A549 (cell line): ENCODE data around the gene JAZF1. TPM values are rescaled to one million over a fixed set of nuclear protein-coding genes. Genes with fewer than 3 reads are reported as not detected.

Source experiments
- ATAC-seq, 2 experiments: fragments of 200-7000 bp in 1 of 2; fragments of >200 bp in 1 of 2; cut with Nextera tagmentation in 1 of 2; cut with Tn5 transposase in 1 of 2; 3 replicates each; pipeline versions ENCODE4 v1.8.0 to v1.9.1; 2018 to 2020; ENCODE audit warnings: mild to moderate bottlenecking in 1 of 2, moderate library complexity in 1 of 2
- CTCF ChIA-PET: fragments of 300-600 bp; sonication (Branson Sonifier 250); formaldehyde crosslinking; extraction: SDS; loops from one replicate; lab custom pipeline; 2021; ENCODE audit warnings: antibody characterized with exemption, inconsistent platforms; lab: Yijun Ruan, JAX
- POLR2A ChIA-PET: fragments of 350-600 bp; formaldehyde crosslinking; extraction: SDS; loops from one replicate; lab custom pipeline; 2021; ENCODE audit warnings: antibody characterized with exemption, inconsistent platforms; lab: Yijun Ruan, JAX
- DNase-seq, 2 experiments: peaks; one replicate each; pipeline versions ENCODE4 v3.0.0 to v3.0.0-alpha.2; 2011 to 2016; ENCODE audit warnings: low read depth in 1 of 2, low spot score in 1 of 2
- FAIRE-seq: peaks from 2 replicates; lab custom pipeline; 2011; peaks lifted over from hg19 to GRCh38; lab: Jason Lieb, UNC
- H3K27ac ChIP-seq, 2 experiments: fragments of >200 bp; sonication (Bioruptor Twin); formaldehyde crosslinking; 3 replicates each; pipeline ENCODE4 v1.5.1; 2016 to 2017
- H3K4me1 ChIP-seq: fragments of >200 bp; sonication (Bioruptor Twin); formaldehyde crosslinking; 3 replicates; pipeline ENCODE4 v1.6.1; 2016
- H3K4me2 ChIP-seq: fragments of >200 bp; sonication (Bioruptor Twin); formaldehyde crosslinking; 3 replicates; pipeline ENCODE4 v1.6.1; 2016
- H3K4me3 ChIP-seq: fragments of >200 bp; sonication (Bioruptor Twin); formaldehyde crosslinking; 3 replicates; pipeline ENCODE4 v1.5.1; 2016
- H3K9me3 ChIP-seq: fragments of >200 bp; sonication (Bioruptor Twin); formaldehyde crosslinking; 3 replicates; pipeline ENCODE4 v1.6.1; 2016
- BCL3 ChIP-seq: fragments of >200 bp; sonication (Bioruptor Twin); formaldehyde crosslinking; IDR thresholded peaks from 3 replicates; pipeline ENCODE4 v1.6.1; 2016
- CBX2 ChIP-seq: fragments of 200-600 bp; sonication (generic); IDR thresholded peaks from 2 replicates; pipeline ENCODE4 v1.6.1; 2016; ENCODE audit warnings: low read depth, mild to moderate bottlenecking, borderline replicate concordance
- CBX8 ChIP-seq: fragments of 200-600 bp; sonication (generic); IDR thresholded peaks from 2 replicates; pipeline ENCODE4 v1.6.1; 2016
- CEBPB ChIP-seq, 2 experiments: fragments of >200 bp in 1 of 2; sonication (Bioruptor Twin) in 1 of 2; formaldehyde crosslinking in 1 of 2; IDR thresholded peaks; 2 replicates each; pipeline ENCODE4 v1.6.1; 2012 to 2016
- CHD2 ChIP-seq: fragments of 150-350 bp; IDR thresholded peaks from 2 replicates; pipeline ENCODE4 v1.6.1; 2014; ENCODE audit warnings: low read length; ENCODE audit not compliant: partially characterized antibody
- E2F6 ChIP-seq: IDR thresholded peaks from 2 replicates; pipeline ENCODE4 v1.6.1; 2012; ENCODE audit warnings: low read depth, borderline replicate concordance
- ELK1 ChIP-seq: fragments of 150-350 bp; IDR thresholded peaks from 2 replicates; pipeline ENCODE4 v1.6.1; 2014; ENCODE audit warnings: low read depth, mild to moderate bottlenecking, low read length
- EP300 ChIP-seq, 2 experiments: fragments of >200 bp; sonication (Bioruptor Twin); formaldehyde crosslinking; IDR thresholded peaks; 2 replicates in 1 of 2; 3 replicates in 1 of 2; pipeline ENCODE4 v1.6.1; 2016 to 2017
- ESRRA ChIP-seq: fragments of 150-350 bp; IDR thresholded peaks from 2 replicates; pipeline ENCODE4 v1.6.1; 2014; ENCODE audit warnings: mild to moderate bottlenecking, low read length, borderline replicate concordance
- FOSL2 ChIP-seq, 2 experiments: fragments of 450-650 bp in 1 of 2; fragments of >200 bp in 1 of 2; sonication (Bioruptor Twin) in 1 of 2; formaldehyde crosslinking; IDR thresholded peaks; 2 replicates each; pipeline versions ENCODE4 v1.5.0 to v1.6.1; 2016 to 2020; ENCODE audit warnings: mild to moderate bottlenecking in 1 of 2, moderate library complexity in 1 of 2
- FOXS1 ChIP-seq: fragments of 250-450 bp; sonication (Bioruptor Pico); IDR thresholded peaks from 2 replicates; pipeline ENCODE4 v1.5.0; 2020; ENCODE audit warnings: mild to moderate bottlenecking, moderate library complexity
- HES2 ChIP-seq: fragments of >200 bp; sonication (Bioruptor Twin); formaldehyde crosslinking; IDR thresholded peaks from 2 replicates; pipeline ENCODE4 v1.6.1; 2016
- HMGXB4 ChIP-seq: fragments of 250-450 bp; sonication (Bioruptor Pico); IDR thresholded peaks from 2 replicates; pipeline ENCODE4 v1.5.0; 2021; ENCODE audit warnings: mild to moderate bottlenecking, moderate library complexity, borderline replicate concordance
- JUN ChIP-seq, 2 experiments: fragments of >200 bp; sonication (Bioruptor Twin); formaldehyde crosslinking; IDR thresholded peaks; 2 replicates in 1 of 2; 3 replicates in 1 of 2; pipeline ENCODE4 v1.6.1; 2016 to 2017
- JUNB ChIP-seq: fragments of >200 bp; sonication (Bioruptor Twin); formaldehyde crosslinking; IDR thresholded peaks from 2 replicates; pipeline ENCODE4 v1.6.1; 2016
- KDM1A ChIP-seq: fragments of 200-600 bp; sonication (generic); IDR thresholded peaks from 2 replicates; pipeline ENCODE4 v1.6.1; 2016; ENCODE audit warnings: low read depth, mild to moderate bottlenecking
- MAFK ChIP-seq: fragments of 450-650 bp; IDR thresholded peaks from 2 replicates; pipeline ENCODE4 v1.6.1; 2014; ENCODE audit not compliant: partially characterized antibody
- NFE2L2 ChIP-seq: fragments of 150-350 bp; conservative IDR thresholded peaks from 2 replicates; pipeline ENCODE4 v1.6.1; 2014; ENCODE audit warnings: low read length
- NPAS2 ChIP-seq: fragments of 250-450 bp; sonication (Bioruptor Pico); IDR thresholded peaks from 2 replicates; pipeline ENCODE4 v1.8.0; 2022; ENCODE audit warnings: mild to moderate bottlenecking, moderate library complexity, borderline replicate concordance
- PBX3 ChIP-seq: IDR thresholded peaks from 2 replicates; pipeline ENCODE4 v1.6.1; 2012
- RARB ChIP-seq: fragments of 250-450 bp; sonication (Bioruptor Pico); IDR thresholded peaks from 2 replicates; pipeline ENCODE4 v1.8.0; 2021; ENCODE audit warnings: mild to moderate bottlenecking, moderate library complexity
- TFCP2L1 ChIP-seq: fragments of 250-450 bp; sonication (Bioruptor Pico); IDR thresholded peaks from 2 replicates; pipeline ENCODE4 v1.5.0; 2021; ENCODE audit warnings: mild to moderate bottlenecking
- ZNF302 ChIP-seq: fragments of 250-450 bp; sonication (Bioruptor Pico); IDR thresholded peaks from 2 replicates; pipeline ENCODE4 v1.9.0; 2021; ENCODE audit warnings: inconsistent platforms, mild to moderate bottlenecking, moderate library complexity
- ZSCAN20 ChIP-seq: fragments of 250-450 bp; sonication (Bioruptor Pico); IDR thresholded peaks from 2 replicates; pipeline ENCODE4 v1.8.0; 2022; ENCODE audit warnings: mild to moderate bottlenecking, moderate library complexity
- WGBS: methylation state at CpG from one replicate; pipeline ENCODE4 v1.1.6; 2017; ENCODE audit errors: missing lambda C conversion rate; 5-methylcytosine and 5-hydroxymethylcytosine counted together
- polyA plus RNA-seq, 4 experiments: library from polyadenylated mRNA; depleted of rRNA in 3 of 4; stranded (reverse); fragments of >200 nt; fragmentation: RNase III in 1 of 4; extraction: RNeasy Plus Mini Kit Qiagen cat#74134 plus additional on column Dnase treatment in 1 of 4; gene quantifications; 2 replicates in 3 of 4; 3 replicates in 1 of 4; pipeline ENCODE4 v1.2.3, GENCODE V29; 2011 to 2017

Gene JAZF1
- polyA plus RNA-seq, 2 of the 4 experiments (the other 2 are of a cell fraction), result 1.9 to 2.8 TPM

- TF ChIP-seq ESRRA (no peak), EP300 (IDR thresholded peaks at IDR 0.05) (no peak), JUNB (no peak), RARB (CRISPR knock-in tag) (no peak), ELK1 (no peak)
Observed at GRCh38 chr7:28145931-28146330, 34.7 kb downstream of the JAZF1 start (continued).

GRCh38 chr7:28145090-28145626 is 35.4 kb downstream of the JAZF1 start:
- WGBS, result 74% methylated on average over 3 of the region's 3 CpGs
- ATAC-seq, result no peak
- Histone ChIP-seq H3K4me3 (no peak overlapping the region), H3K9me3 (no peaks in the 10 kb centered on the region)
- peak; percentile 92 for TF ChIP-seq MAFK
- TF ChIP-seq FOXS1, result no peak
- TF ChIP-seq, all 56 proteins: peak for 1
- no peaks in the 10 kb centered on the region for H3K4me1 ChIP-seq
- FAIRE-seq (no peak), DNase-seq (no peak)
- no peak overlapping the region for H3K4me2 ChIP-seq
- CTCF ChIA-PET, result interaction anchor here (1.2 kb wide), 1 partner anchor 65 kb away, joined by 3 read pairs; no protein-coding TSS in a partner anchor
- POLR2A ChIA-PET, result no interaction called here
- no peak overlapping the region for H3K27ac ChIP-seq

- FAIRE-seq, result no peak
- POLR2A ChIA-PET, result no interaction called here
- CTCF ChIA-PET, result interaction anchor here (1.2 kb wide), 1 partner anchor 66 kb away, joined by 3 read pairs; no protein-coding TSS in a partner anchor
Observed at GRCh38 chr7:28144266-28144665, 36.3 kb downstream of the JAZF1 start.

More at GRCh38 chr7:28144266-28144665, 36.3 kb downstream of the JAZF1 start:
- 86% methylated on average over 3 of the region's 3 CpGs for WGBS
- Histone ChIP-seq H3K27ac (no peak overlapping the region), H3K4me1 (no peaks in the 10 kb centered on the region), H3K9me3 (no peaks in the 10 kb centered on the region), H3K4me2 (no peak overlapping the region), H3K4me3 (no peak overlapping the region)
- TF ChIP-seq CHD2 (no peak), JUN (IDR thresholded peaks at IDR 0.05) (no peak), MAFK (no peak), HMGXB4 (CRISPR knock-in tag) (no peak), NPAS2 (no peak), CBX8 (no peak), TFCP2L1 (CRISPR knock-in tag) (no peak), KDM1A (no peak), ESRRA (no peak), FOSL2 (IDR thresholded peaks at IDR 0.05) (no peak), FOSL2 (CRISPR knock-in tag; IDR thresholded peaks at IDR 0.05) (no peak), ZSCAN20 (CRISPR knock-in tag) (no peak), HES2 (no peak), CEBPB (IDR thresholded peaks at IDR 0.05) (no peak), ZNF302 (CRISPR knock-in tag) (no peak), CBX2 (no peak), BCL3 (no peak), PBX3 (no peak), E2F6 (no peak), NFE2L2 (no peak)
- DNase-seq (no peak), ATAC-seq (peak in 1 of 2 experiments; percentile 54; a peak in 1 of 6 replicates)
